ENCODE results near the gene KIF26A.

KIF26A gene

GRCh38 chr14:104142136-104142945, 4.0 kb downstream of the KIF26A start:
- CTCF ChIA-PET, result interaction anchor here (0.5 to 1.1 kb wide), 4 partner anchors 80 to 788 kb away, joined by 3 to 8 read pairs (median 4); no protein-coding TSS in a partner anchor
- no peak overlapping the region for H3K27ac ChIP-seq
- no peak for DNase-seq (ENCODE audit: low spot score)
- POLR2A ChIA-PET (ENCODE audit: low non-redundant PET), result no interaction called here
- no peak for TF ChIP-seq CTCF (conservative IDR thresholded peaks at IDR 0.05; ENCODE audit: low read depth)

- no peak for DNase-seq (ENCODE audit: low spot score)
- TF ChIP-seq CTCF (conservative IDR thresholded peaks at IDR 0.05; ENCODE audit: low read depth), result no peak
- CTCF ChIA-PET, result interaction anchor here (0.5 to 1.1 kb wide), 3 partner anchors 93 to 421 kb away, joined by 3 to 8 read pairs (median 3); no protein-coding TSS in a partner anchor
- H3K27ac ChIP-seq, result no peak overlapping the region
- POLR2A ChIA-PET (ENCODE audit: low non-redundant PET), result no interaction called here
These were observed 4.6 kb downstream of the KIF26A start for GRCh38 chr14:104142946-104143470.

- H3K27ac ChIP-seq, result no peak overlapping the region
- ChIA-PET CTCF (interaction anchor here (0.5 to 1.1 kb wide), 3 partner anchors 92 to 420 kb away, joined by 3 to 8 read pairs (median 3); no protein-coding TSS in a partner anchor), POLR2A (ENCODE audit: low non-redundant PET) (no interaction called here)
- TF ChIP-seq CTCF (conservative IDR thresholded peaks at IDR 0.05; ENCODE audit: low read depth), result no peak
- no peak for DNase-seq (ENCODE audit: low spot score)
These were observed 5.4 kb downstream of the KIF26A start for GRCh38 chr14:104143521-104144452.

GRCh38 chr14:104144453-104144790, 6.0 kb downstream of the KIF26A start:
- ChIA-PET CTCF (no interaction called here), POLR2A (ENCODE audit: low non-redundant PET) (no interaction called here)
- no peak for TF ChIP-seq CTCF (conservative IDR thresholded peaks at IDR 0.05; ENCODE audit: low read depth)
- no peak for DNase-seq (ENCODE audit: low spot score)
- H3K27ac ChIP-seq, result no peak overlapping the region

DNA sequence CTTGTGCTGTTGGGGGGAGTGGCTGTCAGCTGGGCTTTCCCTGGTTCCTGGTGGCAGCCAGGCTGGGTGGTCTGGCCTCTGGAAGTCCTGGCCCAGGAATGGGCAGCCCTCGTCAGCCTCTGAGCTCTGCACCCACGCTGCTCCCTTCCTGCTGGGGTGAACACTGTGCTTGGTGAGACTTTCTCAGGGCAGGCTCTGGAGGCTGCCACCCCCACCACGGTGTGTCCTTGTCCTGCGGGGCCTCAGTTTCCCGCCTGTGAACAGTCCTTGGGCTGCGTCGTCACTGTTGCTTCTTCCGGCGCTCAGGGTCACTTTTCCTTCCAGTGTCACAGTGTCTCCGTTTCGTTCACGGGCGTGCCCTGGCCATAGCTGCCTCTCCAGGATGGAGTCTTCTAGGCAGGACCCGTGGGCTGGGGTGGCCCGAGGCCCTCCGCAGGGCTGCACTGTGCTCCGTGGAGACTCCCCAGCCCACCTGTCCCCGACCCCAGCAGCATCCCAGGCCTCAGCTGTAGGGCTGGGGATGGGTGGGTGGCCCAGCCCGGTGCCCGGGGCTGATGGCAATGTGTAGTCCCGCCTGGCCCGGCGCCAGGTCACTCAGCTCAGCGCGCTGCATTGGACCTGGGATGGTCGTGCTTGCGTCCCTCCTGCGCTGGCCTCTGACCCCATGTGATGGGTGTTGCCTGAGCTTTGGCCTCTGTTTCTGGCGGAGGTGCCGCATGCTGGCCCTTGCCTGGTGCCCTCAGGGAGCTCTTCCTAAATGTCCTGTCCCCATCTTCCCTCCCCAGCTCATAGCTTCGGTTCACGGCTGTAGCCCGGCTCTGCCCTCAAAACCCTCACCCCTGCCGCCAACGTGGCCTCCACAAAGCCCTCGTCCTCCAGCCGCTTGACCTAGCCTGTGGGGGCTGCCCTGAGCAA, 6.8 kb downstream of the KIF26A start:
- TF ChIP-seq CTCF (conservative IDR thresholded peaks at IDR 0.05; ENCODE audit: low read depth), result no peak

More for the DNA sequence above, 6.8 kb downstream of the KIF26A start:
- H3K27ac ChIP-seq, result no peak overlapping the region
- CTCF ChIA-PET, result interaction anchor here (0.6 to 1.3 kb wide), 3 partner anchors 60 to 419 kb away, joined by 4 to 8 read pairs (median 4); no protein-coding TSS in a partner anchor
- DNase-seq (ENCODE audit: low spot score), result no peak
- POLR2A ChIA-PET (ENCODE audit: low non-redundant PET), result no interaction called here

Data from RWPE1 (cell line).